Stimulated activated CD4-positive, alpha-beta T cell treated with anti-CD3 and anti-CD28 coated beads, Interleukin-2, amount 100 ng/mL, for 48 hours (primary cell): ENCODE results near the gene E2F8.

ENCODE experiments used
- DNase-seq, 2 donors: peaks; one replicate each; pipeline ENCODE4 v3.0.0-alpha.2; 2020

Gene E2F8

GRCh38 chr11:19181531-19182261 lies 59.0 kb downstream of the E2F8 start:
- no peak for DNase-seq

DNA sequence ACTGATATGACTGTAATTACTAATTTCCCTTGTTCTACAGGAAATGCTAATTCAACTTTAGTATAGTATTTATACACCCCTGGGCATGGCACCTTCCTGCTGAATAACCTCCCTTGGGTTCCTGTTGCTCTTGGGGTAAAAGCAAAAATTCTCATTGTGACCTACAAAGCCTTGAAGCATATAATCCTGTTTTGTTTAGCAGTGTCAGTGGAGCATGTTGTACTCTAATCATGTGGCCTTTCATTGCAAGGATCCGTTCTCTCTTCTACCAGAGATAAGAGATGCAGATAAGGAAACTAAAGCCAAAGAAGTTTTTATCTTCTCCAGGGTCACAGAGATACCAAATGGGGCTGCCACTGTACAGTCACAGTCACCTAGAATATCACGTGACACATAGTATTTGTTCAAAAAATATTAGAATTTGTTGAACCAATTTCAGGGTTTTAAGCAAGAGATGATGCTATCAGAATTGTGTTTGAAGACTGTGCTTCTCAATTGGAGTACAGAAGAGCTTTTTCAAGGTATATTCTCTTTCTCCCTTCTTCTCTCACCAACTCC lies 64.0 kb downstream of the E2F8 start:
- no peak for DNase-seq
